GM19324 (cell line): ENCODE data around the gene TEKT2.

Source experiments
- ATAC-seq: cut with Tn5 transposase; IDR thresholded peaks from one replicate; pipeline ENCODE4 v1.9.1; 2021; ENCODE audit warnings: mild to moderate bottlenecking, moderate library complexity; ENCODE audit not compliant: unreplicated experiment, low FRiP score

Gene TEKT2

GRCh38 chr1:36126797-36127500 is 43.1 kb downstream of the TEKT2 start:
- no peak for ATAC-seq

DNA sequence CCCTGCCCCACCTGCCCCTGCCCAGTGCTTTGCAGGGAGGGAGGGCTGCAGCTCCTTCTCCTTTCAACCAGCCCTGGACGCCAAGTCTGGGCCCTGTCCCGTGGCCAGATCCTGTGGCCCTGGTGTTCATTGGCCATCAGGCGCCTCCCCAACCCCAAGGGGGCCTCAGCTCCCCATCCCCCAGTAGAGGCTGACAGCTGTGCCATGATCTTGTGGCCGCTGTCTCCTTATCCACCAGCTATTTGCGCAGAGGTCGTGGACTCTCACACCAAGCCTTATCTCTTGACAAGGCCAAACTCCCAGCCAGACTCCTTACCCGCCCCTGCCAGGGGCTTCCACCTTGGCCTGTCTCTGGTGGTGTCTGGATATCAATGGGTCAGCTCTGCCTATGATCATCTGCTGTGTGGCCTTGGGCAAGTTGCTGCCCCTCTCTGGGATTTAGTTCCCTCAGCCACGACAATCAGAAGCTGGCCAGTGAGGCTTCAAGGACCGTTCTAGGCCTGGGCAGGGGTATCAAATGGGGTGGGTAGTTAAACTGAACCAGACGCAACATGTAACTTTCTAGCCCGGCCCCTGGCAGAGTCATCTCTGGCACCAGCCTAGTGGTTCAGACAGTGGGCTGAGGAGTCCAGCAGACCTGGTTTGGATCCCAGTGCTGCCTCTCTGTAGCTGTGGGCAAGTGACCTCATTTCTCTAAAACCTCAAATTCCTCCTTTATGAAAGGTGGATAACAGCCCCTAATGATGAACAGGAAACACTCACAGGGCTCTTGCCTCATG is 44.4 kb downstream of the TEKT2 start:
- ATAC-seq, result no peak

DNA sequence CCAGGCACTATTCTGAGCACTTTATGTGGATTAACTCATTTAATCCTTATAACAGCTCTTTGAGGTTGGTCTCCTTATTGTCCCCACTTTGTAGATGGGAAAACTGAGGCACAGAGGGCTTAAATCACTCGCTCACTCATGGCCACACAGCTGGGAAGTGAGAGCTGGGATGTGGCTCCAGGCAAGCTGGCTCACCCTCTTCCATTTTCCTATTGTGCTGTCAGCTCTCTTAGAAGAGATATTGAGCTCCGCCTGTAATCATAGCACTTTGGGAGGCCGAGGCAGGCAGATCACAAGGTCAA is 45.0 kb downstream of the TEKT2 start:
- ATAC-seq, result no peak

DNA sequence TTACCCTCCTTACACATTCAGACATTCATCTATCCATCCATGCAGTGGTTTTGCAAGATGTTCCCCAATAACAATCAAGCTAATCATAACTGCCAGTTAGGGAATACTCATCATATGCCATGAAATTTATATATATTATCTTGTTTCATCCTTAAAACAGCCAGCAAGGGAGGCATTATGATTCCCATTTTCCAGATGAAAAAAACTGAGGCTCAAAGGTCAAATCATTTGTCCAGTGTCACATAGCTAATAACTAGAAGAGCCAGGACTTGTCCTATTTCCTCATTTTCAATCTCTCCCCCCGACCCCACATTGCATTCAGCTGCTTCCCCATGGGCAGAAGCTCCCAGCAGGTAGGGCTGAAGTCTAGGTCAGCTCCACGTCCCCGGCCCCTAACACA is 48.1 kb downstream of the TEKT2 start:
- ATAC-seq, result no peak

DNA sequence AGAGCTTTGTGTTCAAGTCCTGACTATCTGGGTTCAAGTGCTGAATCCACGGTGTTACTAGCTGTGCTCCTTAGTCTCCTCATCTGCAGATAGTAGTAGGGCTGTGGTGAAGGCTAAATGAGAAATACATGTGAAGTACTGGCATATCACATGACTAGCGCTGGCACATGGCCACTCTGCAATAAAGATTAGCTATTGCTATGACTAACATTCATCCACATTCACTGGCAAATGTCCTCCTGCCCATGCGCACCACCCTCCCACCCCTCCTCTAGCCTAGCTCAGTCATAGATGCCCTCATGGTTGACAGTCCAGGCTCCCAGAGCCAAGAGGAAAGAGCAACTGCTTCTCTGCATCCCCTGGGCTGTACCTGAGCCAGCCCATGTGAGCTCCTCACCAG is 49.6 kb downstream of the TEKT2 start:
- ATAC-seq, result no peak

GRCh38 chr1:36134031-36134430 is 50.1 kb downstream of the TEKT2 start:
- no peak for ATAC-seq

GRCh38 chr1:36134505-36135329 is 50.8 kb downstream of the TEKT2 start:
- no peak for ATAC-seq

GRCh38 chr1:36135330-36135667 is 51.4 kb downstream of the TEKT2 start:
- no peak for ATAC-seq

- ATAC-seq, result no peak
Observed at GRCh38 chr1:36135796-36136195, 51.9 kb downstream of the TEKT2 start.

GRCh38 chr1:36136535-36136934 is 52.6 kb downstream of the TEKT2 start:
- ATAC-seq, result no peak

GRCh38 chr1:36137226-36137625 is 53.3 kb downstream of the TEKT2 start:
- no peak for ATAC-seq

- no peak for ATAC-seq
Observed at GRCh38 chr1:36137776-36138175, 53.9 kb downstream of the TEKT2 start.
